ENCODE results near the gene LDB2. TPM values are rescaled to one million over a fixed set of nuclear protein-coding genes. Genes with fewer than 3 reads are reported as not detected.

LDB2 gene
- total RNA-seq, 1 donor from 2014 or later, result 3.1 TPM

DNA sequence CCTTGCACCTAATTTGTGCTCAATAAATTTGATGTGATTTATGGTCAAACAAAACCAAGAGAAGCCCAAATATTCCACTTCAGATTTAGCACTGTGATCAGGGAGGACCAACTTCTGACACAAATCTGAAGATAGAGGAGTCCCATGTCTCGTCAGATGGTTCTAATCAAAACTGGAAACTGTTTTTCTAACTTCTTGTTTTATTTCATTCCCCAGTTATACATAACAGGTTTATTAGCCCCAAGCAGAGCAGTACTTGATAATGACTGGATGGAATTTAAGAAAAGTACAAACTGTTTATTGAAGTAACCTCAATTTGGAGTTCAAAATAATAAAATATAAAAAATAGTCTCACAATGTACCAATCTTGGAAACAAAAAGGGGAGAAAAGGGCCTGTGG is 310.3 kb downstream of the LDB2 start:
- no peak overlapping the region for H3K4me3 Mint-ChIP-seq (ENCODE audit: unreplicated experiment)
- peaks cover 28% of the 10 kb centered on the region for H3K4me1 Mint-ChIP-seq (ENCODE audit: low read depth, unreplicated experiment)
- no peaks in the 10 kb centered on the region for H3K27me3 Mint-ChIP-seq (ENCODE audit: unreplicated experiment)
- H3K27ac Mint-ChIP-seq (ENCODE audit: unreplicated experiment), result no peak overlapping the region
- no peak for DNase-seq
- H3K36me3 Mint-ChIP-seq (ENCODE audit: unreplicated experiment), result no peaks in the 10 kb centered on the region
- no peaks in the 10 kb centered on the region for H3K9me3 Mint-ChIP-seq (ENCODE audit: unreplicated experiment)
- TF ChIP-seq, protein P1, sequence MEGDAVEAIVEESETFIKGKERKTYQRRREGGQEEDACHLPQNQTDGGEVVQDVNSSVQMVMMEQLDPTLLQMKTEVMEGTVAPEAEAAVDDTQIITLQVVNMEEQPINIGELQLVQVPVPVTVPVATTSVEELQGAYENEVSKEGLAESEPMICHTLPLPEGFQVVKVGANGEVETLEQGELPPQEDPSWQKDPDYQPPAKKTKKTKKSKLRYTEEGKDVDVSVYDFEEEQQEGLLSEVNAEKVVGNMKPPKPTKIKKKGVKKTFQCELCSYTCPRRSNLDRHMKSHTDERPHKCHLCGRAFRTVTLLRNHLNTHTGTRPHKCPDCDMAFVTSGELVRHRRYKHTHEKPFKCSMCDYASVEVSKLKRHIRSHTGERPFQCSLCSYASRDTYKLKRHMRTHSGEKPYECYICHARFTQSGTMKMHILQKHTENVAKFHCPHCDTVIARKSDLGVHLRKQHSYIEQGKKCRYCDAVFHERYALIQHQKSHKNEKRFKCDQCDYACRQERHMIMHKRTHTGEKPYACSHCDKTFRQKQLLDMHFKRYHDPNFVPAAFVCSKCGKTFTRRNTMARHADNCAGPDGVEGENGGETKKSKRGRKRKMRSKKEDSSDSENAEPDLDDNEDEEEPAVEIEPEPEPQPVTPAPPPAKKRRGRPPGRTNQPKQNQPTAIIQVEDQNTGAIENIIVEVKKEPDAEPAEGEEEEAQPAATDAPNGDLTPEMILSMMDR (IDR thresholded peaks at IDR 0.05; ENCODE audit: partially characterized antibody, unreplicated experiment), result no peak

DNA sequence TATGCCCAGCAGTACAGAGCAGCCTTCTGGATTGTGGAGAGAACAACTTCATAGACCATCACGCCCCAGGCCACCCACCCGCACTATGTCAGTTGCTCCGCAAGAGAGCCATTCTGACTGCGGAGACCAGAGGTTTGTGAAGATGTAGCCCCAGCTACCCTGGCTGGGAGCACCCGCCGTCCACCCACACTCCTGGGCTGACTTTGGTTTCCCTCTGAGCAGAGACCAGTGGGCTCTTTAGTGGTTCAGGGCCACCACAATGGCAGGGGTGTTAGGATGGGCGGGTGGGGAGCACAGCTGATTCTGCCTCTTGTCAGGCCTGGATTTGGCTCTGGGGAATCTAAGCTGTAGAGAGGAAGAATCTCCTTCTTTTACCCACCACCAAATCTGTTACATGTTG is 313.4 kb downstream of the LDB2 start:
- H3K4me1 Mint-ChIP-seq (ENCODE audit: low read depth, unreplicated experiment), result peaks cover 7% of the 10 kb centered on the region
- H3K36me3 Mint-ChIP-seq (ENCODE audit: unreplicated experiment), result no peaks in the 10 kb centered on the region
- no peak overlapping the region for H3K27ac Mint-ChIP-seq (ENCODE audit: unreplicated experiment)
- DNase-seq, result no peak
- no peak overlapping the region for H3K4me3 Mint-ChIP-seq (ENCODE audit: unreplicated experiment)
- no peaks in the 10 kb centered on the region for H3K27me3 Mint-ChIP-seq (ENCODE audit: unreplicated experiment)
- H3K9me3 Mint-ChIP-seq (ENCODE audit: unreplicated experiment), result no peaks in the 10 kb centered on the region
- TF ChIP-seq, protein P1 (IDR thresholded peaks at IDR 0.05; ENCODE audit: partially characterized antibody, unreplicated experiment), result no peak

DNA sequence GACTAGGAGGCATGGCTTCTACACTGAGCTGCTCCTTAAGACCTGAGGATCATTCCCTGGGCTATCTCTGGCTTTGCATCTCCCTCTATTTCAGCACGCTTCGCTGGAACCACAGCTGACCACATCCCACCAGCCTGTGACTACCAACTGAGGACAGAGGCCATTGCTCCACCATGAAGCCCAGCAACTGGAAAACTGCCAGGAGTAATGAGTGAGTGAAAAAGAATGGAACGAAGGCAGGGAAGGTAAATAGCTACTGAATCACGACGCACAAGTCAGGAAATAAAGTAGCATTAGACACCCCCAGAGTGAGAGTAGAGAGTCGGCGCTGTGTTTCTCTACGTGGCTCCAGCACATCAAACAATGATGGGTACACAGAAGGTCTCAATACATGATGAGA is 314.7 kb downstream of the LDB2 start:
- peaks cover under 1% of the 10 kb centered on the region for H3K27me3 Mint-ChIP-seq (ENCODE audit: unreplicated experiment)
- H3K4me3 Mint-ChIP-seq (ENCODE audit: unreplicated experiment), result no peak overlapping the region
- TF ChIP-seq, protein P1 (IDR thresholded peaks at IDR 0.05; ENCODE audit: partially characterized antibody, unreplicated experiment), result no peak
- no peaks in the 10 kb centered on the region for H3K9me3 Mint-ChIP-seq (ENCODE audit: unreplicated experiment)
- no peak overlapping the region for H3K27ac Mint-ChIP-seq (ENCODE audit: unreplicated experiment)
- no peak for DNase-seq
- no peaks in the 10 kb centered on the region for H3K36me3 Mint-ChIP-seq (ENCODE audit: unreplicated experiment)
- peaks cover 6% of the 10 kb centered on the region for H3K4me1 Mint-ChIP-seq (ENCODE audit: low read depth, unreplicated experiment)

DNA sequence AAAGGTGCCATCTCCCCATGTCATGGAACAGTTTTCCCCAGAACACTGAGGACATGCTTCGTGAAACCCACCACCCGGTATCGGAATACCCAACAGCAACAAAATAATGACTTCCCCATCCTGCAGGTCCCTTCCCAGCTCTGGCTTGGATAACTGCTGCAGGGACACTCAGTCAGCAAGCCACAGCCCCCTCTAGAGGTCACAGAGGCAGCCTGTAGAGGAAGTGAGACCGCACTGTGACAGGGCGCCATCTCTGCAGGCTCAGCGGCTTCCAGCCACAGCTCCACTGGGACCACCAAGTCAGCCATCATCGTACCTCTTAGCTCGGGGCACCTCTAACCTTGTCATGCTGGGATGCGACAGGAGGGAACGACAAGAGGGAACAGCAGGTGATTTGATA is 315.9 kb downstream of the LDB2 start:
- no peak overlapping the region for H3K27ac Mint-ChIP-seq (ENCODE audit: unreplicated experiment)

DNA sequence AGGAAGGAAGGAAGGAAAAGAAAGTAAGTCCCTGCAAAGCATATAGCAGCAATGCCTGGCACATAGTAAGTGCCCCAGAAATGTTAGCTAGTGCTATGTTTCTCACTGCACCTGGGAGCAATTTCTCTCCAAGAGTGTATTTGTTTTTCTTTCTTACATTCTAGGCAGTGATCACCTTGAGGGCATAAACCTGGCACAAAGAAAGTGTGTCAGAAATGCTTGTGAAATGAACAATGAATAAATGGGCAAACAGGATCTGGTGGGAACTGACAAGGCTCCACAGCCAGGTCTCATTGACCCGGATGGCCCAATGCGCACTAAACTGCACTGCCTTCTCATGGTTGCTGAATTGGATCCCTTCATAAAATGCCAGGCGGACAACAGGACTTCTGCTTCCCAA is 316.4 kb downstream of the LDB2 start:
- H3K4me1 Mint-ChIP-seq (ENCODE audit: low read depth, unreplicated experiment), result peaks cover 2% of the 10 kb centered on the region
- peaks cover 1% of the 10 kb centered on the region for H3K27me3 Mint-ChIP-seq (ENCODE audit: unreplicated experiment)
- TF ChIP-seq, protein P1 (IDR thresholded peaks at IDR 0.05; ENCODE audit: partially characterized antibody, unreplicated experiment), result no peak
- H3K9me3 Mint-ChIP-seq (ENCODE audit: unreplicated experiment), result no peaks in the 10 kb centered on the region
- H3K36me3 Mint-ChIP-seq (ENCODE audit: unreplicated experiment), result no peaks in the 10 kb centered on the region
- H3K4me3 Mint-ChIP-seq (ENCODE audit: unreplicated experiment), result no peak overlapping the region
- DNase-seq, result no peak
- no peak overlapping the region for H3K27ac Mint-ChIP-seq (ENCODE audit: unreplicated experiment)

More for the DNA sequence above, 315.9 kb downstream of the LDB2 start:
- Mint-ChIP-seq H3K9me3 (ENCODE audit: unreplicated experiment) (no peaks in the 10 kb centered on the region), H3K4me1 (ENCODE audit: low read depth, unreplicated experiment) (peaks cover 6% of the 10 kb centered on the region), H3K36me3 (ENCODE audit: unreplicated experiment) (no peaks in the 10 kb centered on the region), H3K27me3 (ENCODE audit: unreplicated experiment) (peaks cover 1% of the 10 kb centered on the region), H3K4me3 (ENCODE audit: unreplicated experiment) (no peak overlapping the region)
- TF ChIP-seq, protein P1 (IDR thresholded peaks at IDR 0.05; ENCODE audit: partially characterized antibody, unreplicated experiment), result no peak
- DNase-seq, result peak; percentile 48

Data from glutamatergic neuron (in vitro differentiated cells).